Right cardiac atrium (tissue), 5 donors: Measurements from ENCODE around the gene PTPN22. TPM values are rescaled to one million over a fixed set of nuclear protein-coding genes. Genes with fewer than 3 reads are reported as not detected.
A peak's percentile ranks its signal among the peaks of the same experiment; 100 is the strongest.

ENCODE experiments used
- ATAC-seq, 2 donors: fragments of 200-7000 bp; cut with Tn5 transposase; one replicate each; pipeline versions ENCODE4 v1.8.0 to v1.9.1; 2020; ENCODE audit warnings: moderate library complexity in 2 of 2, mild to moderate bottlenecking in 1 of 2
- DNase-seq, 3 donors: peaks; one replicate each; pipeline ENCODE4 v3.0.0-alpha.2; 2020
- H3K27ac ChIP-seq: one replicate; pipeline ENCODE4 v1.5.1; 2013; ENCODE audit warnings: mild to moderate bottlenecking, low read length, control low read depth, moderate library complexity
- H3K27me3 ChIP-seq: one replicate; pipeline ENCODE4 v1.6.1; 2013; ENCODE audit not compliant: control insufficient read depth, insufficient read depth
- H3K4me1 ChIP-seq: one replicate; pipeline ENCODE4 v1.6.1; 2013; ENCODE audit warnings: low read length; ENCODE audit not compliant: control insufficient read depth, insufficient read depth
- H3K4me3 ChIP-seq: one replicate; pipeline ENCODE4 v1.5.1; 2013; ENCODE audit warnings: low read length, control low read depth
- H3K9me3 ChIP-seq: one replicate; pipeline ENCODE4 v1.6.1; 2013; ENCODE audit warnings: low read length; ENCODE audit not compliant: control insufficient read depth
- WGBS: extraction: QIAGEN DNeasy Blood & Tissue Kit; methylation state at CpG from one replicate; pipeline ENCODE4 v1.1.7; 2013; 5-methylcytosine and 5-hydroxymethylcytosine counted together
- intact Hi-C, 4 donors: fragments of 100-400 bp; cut with DNase I; formaldehyde crosslinking; loops; one replicate each; pipeline versions ENCODE4 v1.11.0 to v1.14.0; 2022 to 2023
- polyA plus RNA-seq: library from polyadenylated mRNA; stranded (reverse); fragments of 200-250 nt; gene quantifications from one replicate; pipeline ENCODE4 v1.2.3, GENCODE V29; 2013
- total RNA-seq, 4 donors: library from RNA; stranded (reverse); fragmentation: NEBNext Ultra II Directional; extraction: Animal tissue kit (Norgen Biotek cat#: 25700); gene quantifications; one replicate each; pipeline ENCODE4 v1.2.1, GENCODE V29; 2021
- donor health status: healthy with polysubstance abuse.
- donor health status: DM: no; HTN: yes; CAD: no.
- donor health status: DM: no; HTN: no; CAD: no.
- donor health status: DM: no; HTN: yes; CAD: no; lungs with severe emphysema.
- donor health status: DM: yes; HTN: yes; CAD: no.

PTPN22 gene
- total and polyA plus RNA-seq, 5 donors: 0.48 to 1.6 (median 1.2) TPM

DNA sequence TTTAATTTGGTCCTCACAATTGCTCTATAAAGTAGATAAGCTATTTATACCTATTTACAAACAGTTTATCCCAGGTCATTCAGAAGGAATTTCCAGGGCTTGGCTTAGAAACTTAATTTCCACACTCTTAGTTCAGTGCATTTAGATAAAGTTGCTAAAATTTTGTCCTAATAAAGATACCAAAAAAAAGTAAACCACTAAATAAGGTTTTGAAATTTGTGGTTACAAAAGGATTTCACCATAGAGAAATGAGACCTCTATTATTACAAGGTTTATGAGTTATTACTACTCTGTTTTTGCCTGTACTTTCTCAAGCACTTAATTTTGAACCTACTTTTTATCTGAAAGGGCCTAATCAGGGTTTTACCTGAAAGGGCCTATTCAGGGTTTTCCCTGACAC is 22.4 kb downstream of the PTPN22 start:
- intact Hi-C loops: no loop called here
- DNase-seq (no peak), ATAC-seq (no peak)

DNA sequence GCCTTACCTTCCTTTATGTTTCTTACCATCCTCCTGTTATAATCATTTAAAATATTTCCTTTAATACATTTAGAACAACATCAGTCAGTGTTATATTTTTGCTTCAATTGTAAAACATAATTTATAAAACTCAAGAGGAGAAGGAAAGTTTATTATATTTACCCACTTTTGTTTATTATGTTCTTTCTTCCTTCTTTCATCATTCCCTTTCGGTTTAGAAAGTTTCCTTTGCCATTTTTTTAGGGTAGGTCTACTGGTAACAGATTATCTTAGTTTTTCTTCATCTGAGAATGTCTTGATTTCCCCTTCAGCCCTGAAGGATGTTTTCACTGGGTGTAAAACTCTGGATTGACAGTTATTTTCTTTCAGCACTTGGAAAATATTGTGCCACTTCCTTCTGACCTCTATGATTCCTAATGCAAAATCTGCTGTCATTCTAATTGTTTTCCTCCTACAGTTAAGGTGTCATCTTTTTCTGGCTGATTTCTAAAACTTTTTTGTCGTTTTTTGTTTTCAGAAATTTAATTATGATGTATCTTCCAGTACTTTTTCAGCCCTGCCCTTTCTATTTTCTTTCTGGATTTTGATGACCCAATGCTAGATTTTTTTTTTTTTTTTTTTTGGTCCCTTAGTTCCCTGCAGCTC is 25.0 kb downstream of the PTPN22 start:
- intact Hi-C loops: no loop called here
- H3K9me3 ChIP-seq: no peaks in the 10 kb centered on the region
- 72% methylated on average over 2 of the region's 2 CpGs for WGBS
- no peaks in the 10 kb centered on the region for H3K4me1 ChIP-seq
- ATAC-seq (no peak), DNase-seq (no peak)
- no peak overlapping the region for H3K4me3 ChIP-seq
- no peak overlapping the region for H3K27ac ChIP-seq
- no peaks in the 10 kb centered on the region for H3K27me3 ChIP-seq

More for the DNA sequence above, 22.4 kb downstream of the PTPN22 start:
- no peak overlapping the region for H3K4me3 ChIP-seq
- H3K4me1 ChIP-seq: no peaks in the 10 kb centered on the region
- H3K27me3 ChIP-seq: no peaks in the 10 kb centered on the region
- no peaks in the 10 kb centered on the region for H3K9me3 ChIP-seq
- no peak overlapping the region for H3K27ac ChIP-seq

DNA sequence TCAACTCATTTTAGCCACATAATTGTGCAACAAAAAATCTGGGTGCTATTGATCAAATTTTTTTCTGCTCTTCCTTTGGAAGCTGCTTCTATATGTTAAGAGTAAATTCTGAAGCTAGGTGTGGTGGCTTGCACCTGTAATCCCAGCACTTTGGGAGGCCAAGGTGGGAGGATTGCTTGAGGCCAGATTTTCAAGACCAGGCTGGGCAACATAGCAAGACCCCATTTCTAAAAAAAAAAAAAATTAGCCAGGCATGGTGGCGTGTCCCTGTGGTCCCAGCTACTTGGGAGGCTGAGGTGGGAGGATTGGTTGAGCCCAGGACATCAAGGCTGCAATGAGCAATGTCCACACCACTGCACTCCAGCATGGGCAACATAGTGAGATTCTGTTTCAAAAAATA is 35.0 kb downstream of the PTPN22 start:
- intact Hi-C loops: loop anchor here in 2 of 4 donors (10.0 kb wide), 1 partner anchor 68 kb away; the partner anchor contains the start of genes AP4B1 (in 2 of the 2) and DCLRE1B (in 2 of the 2)
- Histone ChIP-seq H3K4me3 (no peak overlapping the region), H3K27me3 (no peaks in the 10 kb centered on the region), H3K4me1 (no peaks in the 10 kb centered on the region), H3K9me3 (no peaks in the 10 kb centered on the region), H3K27ac (no peak overlapping the region)
- ATAC-seq (no peak), DNase-seq (no peak)
- 100% methylated on average over 1 of the region's 1 CpG for WGBS

DNA sequence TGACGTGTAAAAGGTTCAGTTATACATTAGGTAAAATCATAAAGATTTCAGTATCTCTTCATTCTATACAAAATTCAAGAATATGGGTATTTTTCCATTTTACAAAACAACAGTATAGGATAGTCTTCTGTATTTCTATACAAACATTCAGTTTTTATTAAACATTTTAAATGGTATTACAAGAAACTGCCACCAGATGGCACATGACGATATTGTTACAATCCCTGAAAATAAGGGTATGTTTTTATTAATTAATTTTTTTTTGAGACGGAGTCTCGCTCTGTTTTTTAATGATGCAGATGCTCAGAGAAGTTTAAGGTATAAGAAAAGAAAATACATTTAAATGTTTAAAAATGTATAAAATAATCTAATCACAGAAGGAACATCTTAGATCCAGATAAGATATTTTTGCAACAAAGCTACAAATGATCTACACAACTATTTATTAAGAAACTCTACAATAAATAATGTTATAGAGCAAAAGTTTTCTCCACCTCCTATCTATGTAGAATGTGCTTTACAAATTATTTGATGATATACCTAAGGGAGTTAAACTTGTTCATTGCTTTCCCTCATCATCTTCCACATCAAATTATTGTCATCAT is 35.7 kb downstream of the PTPN22 start:
- DNase-seq (no peak), ATAC-seq (no peak)
- Histone ChIP-seq H3K4me3 (no peak overlapping the region), H3K4me1 (no peaks in the 10 kb centered on the region), H3K27me3 (no peaks in the 10 kb centered on the region), H3K27ac (no peak overlapping the region), H3K9me3 (no peaks in the 10 kb centered on the region)
- intact Hi-C loops: loop anchor here in 2 of 4 donors (10.0 kb wide), 1 partner anchor 69 kb away; the partner anchor contains the start of genes AP4B1 (in 2 of the 2) and DCLRE1B (in 2 of the 2)
- WGBS: 17% methylated on average over 4 of the region's 4 CpGs

DNA sequence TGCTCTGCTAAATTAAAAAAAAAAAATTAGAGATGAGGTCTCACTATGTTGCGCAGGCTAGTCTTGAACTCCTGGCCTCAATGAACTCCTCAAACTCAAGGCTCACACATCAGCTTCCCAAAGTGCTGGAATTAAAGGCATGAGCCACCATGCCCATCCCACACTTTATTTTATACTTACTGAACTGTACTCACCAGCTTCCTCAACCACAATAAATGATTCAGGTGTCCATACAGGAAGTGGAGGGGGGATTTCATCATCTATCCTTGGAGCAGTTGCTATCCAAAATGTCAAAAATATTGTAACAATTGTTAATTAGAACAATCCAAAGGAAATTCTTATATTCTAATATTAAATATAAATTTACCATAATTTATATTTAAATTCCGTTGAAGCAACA is 36.8 kb downstream of the PTPN22 start:
- ATAC-seq: no peak
- WGBS: 98% methylated on average over 2 of the region's 2 CpGs
- intact Hi-C loops: loop anchor here in 2 of 4 donors (10.0 kb wide), 1 partner anchor 70 kb away; the partner anchor contains the start of genes AP4B1 (in 2 of the 2) and DCLRE1B (in 2 of the 2)
- no peaks in the 10 kb centered on the region for H3K9me3 ChIP-seq
- no peak for DNase-seq
- H3K27ac ChIP-seq: no peak overlapping the region
- H3K4me3 ChIP-seq: no peak overlapping the region
- H3K27me3 ChIP-seq: no peaks in the 10 kb centered on the region
- no peaks in the 10 kb centered on the region for H3K4me1 ChIP-seq

DNA sequence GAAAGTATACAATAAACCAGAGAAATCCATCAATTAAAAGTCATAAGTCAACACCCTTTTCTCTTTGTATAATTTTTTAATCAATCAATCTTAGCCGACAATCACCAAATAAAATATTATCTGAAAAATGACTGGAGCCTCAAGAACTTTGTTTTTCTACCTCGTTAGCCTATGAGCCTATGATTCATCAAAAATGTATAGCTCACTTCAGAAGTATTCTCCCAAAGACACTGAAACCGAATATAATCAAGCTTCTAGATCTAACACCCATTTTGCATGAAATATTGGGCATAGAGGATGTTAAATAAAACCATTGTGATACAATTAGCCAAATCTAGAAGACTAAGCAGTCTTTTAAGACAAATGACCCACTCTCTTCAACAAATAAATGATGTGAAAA is 41.5 kb downstream of the PTPN22 start:
- Histone ChIP-seq H3K27ac (no peak overlapping the region), H3K4me1 (no peaks in the 10 kb centered on the region), H3K4me3 (no peak overlapping the region), H3K27me3 (no peaks in the 10 kb centered on the region), H3K9me3 (no peaks in the 10 kb centered on the region)
- ATAC-seq: no peak
- intact Hi-C loops: loop anchor here in 2 of 4 donors (10.0 kb wide), 1 partner anchor 75 kb away; the partner anchor contains the start of genes AP4B1 (in 2 of the 2) and DCLRE1B (in 2 of the 2)
- 73% methylated on average over 3 of the region's 3 CpGs for WGBS
- DNase-seq: no peak

DNA sequence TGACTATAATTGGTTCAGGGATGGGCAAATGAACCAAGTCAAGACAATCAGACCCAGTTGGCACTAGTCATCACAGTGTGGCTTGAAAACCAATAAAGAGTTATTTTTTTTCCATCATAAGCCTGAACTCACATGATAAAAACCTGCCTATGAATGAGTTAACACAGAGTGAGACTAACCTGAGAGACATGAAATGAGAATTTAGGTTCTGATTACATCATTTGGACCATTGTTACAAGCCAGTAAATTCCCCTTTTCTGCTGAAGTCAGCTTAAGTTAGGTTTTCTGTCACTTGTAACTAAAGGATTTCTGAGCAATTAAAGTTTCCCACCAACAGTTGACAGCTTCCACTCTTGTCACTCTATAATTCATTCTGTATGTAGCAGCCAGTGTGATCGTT is 49.6 kb downstream of the PTPN22 start:
- Histone ChIP-seq H3K9me3 (no peaks in the 10 kb centered on the region), H3K4me1 (no peaks in the 10 kb centered on the region), H3K27ac (no peak overlapping the region), H3K4me3 (no peak overlapping the region), H3K27me3 (no peaks in the 10 kb centered on the region)
- DNase-seq (no peak), ATAC-seq (no peak)
- intact Hi-C loops: no loop called here
- WGBS: 71% methylated on average over 1 of the region's 1 CpG

DNA sequence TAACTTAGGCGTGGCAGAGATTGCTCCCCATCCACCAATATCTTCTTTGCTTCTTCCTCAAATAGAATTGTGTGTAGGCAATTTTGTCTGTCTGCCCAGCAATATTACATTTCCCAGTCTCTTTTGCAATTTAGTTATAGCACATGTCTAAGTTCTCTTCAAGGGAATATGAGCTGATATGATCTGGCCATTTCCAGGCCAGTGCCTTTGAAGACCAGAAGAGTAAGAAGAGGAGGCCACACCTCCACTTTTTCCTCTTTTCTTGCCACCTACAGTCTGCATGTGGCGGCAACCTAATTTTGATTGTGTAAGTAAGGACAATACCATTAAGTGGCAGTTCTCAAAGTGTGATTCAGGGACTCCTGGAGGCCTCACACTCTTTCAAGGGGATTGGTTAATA is 52.9 kb downstream of the PTPN22 start:
- H3K27ac ChIP-seq: no peak overlapping the region
- intact Hi-C loops: no loop called here
- no peaks in the 10 kb centered on the region for H3K4me1 ChIP-seq
- 89% methylated on average over 2 of the region's 2 CpGs for WGBS
- no peak overlapping the region for H3K4me3 ChIP-seq
- H3K9me3 ChIP-seq: no peaks in the 10 kb centered on the region
- ATAC-seq (no peak), DNase-seq (no peak)
- no peaks in the 10 kb centered on the region for H3K27me3 ChIP-seq

DNA sequence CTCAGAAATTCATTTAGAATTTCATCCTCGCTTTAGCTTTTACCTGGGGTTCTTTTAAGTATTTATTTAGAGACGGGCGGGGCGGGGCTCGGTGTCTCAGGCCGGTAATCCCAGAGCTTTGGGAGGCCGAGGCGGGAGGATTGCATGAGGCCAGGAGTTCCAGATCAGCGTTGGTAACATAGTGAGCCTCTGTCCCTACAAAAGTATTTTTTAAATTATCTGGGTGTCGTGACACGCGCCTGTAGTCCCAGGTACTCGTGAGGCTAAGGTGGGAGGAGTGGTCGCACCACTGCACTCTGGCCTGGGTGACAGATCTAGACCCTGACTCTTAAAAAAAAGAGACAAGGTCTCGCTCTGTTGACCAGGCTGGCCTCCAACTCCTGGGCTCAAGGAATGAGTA is 58.3 kb downstream of the PTPN22 start:
- H3K27me3 ChIP-seq: no peaks in the 10 kb centered on the region
- no peaks in the 10 kb centered on the region for H3K4me1 ChIP-seq
- no peak overlapping the region for H3K27ac ChIP-seq
- DNase-seq (peak in 1 of 3 donors; percentile 49), ATAC-seq (no peak)
- WGBS: 99% methylated on average over 15 of the region's 15 CpGs
- no peak overlapping the region for H3K4me3 ChIP-seq
- H3K9me3 ChIP-seq: no peaks in the 10 kb centered on the region
- intact Hi-C loops: loop anchor here in 1 of 4 donors (5.0 kb wide), 1 partner anchor 51 kb away; no protein-coding TSS in a partner anchor

DNA sequence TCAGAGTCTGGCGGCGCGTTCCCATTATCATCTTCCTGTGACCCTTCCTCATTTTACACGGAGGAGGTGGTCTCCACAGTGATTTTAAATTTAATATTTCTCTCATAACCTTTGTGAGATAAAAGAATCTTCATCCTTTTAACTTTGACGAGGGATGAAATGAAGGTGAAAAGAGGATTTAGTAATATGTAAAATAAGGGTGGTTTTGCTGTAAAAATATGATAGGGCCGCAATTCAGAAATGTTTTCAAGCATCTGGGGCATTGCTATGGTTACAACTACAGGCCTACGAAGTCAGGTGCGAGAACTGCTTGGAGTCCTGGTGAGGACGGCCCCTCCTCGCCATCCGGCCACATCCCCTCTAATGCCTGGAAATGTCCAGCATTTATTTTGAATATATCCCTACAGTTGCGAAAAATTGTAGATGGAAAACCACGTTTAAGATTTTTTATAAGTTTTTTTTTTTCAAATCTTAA is 58.8 kb downstream of the PTPN22 start:
- 20% methylated on average over 13 of the region's 13 CpGs for WGBS
- Histone ChIP-seq H3K9me3 (no peaks in the 10 kb centered on the region), H3K27me3 (no peaks in the 10 kb centered on the region), H3K27ac (peak overlapping the region; percentile 49), H3K4me1 (no peaks in the 10 kb centered on the region), H3K4me3 (peak overlapping the region; percentile 50)
- peak in 2 of 3 donors; percentile 54 to 63 for DNase-seq
- ATAC-seq: no peak
- intact Hi-C loops: loop anchor here in 1 of 4 donors (5.0 kb wide), 1 partner anchor 50 kb away; no protein-coding TSS in a partner anchor
